HepG2 (cell line): ENCODE results near the gene ANKRD6. TPM values are rescaled to one million over a fixed set of nuclear protein-coding genes. Genes with fewer than 3 reads are reported as not detected.

Source experiments
- ATAC-seq: fragments of 200-7000 bp; cut with Tn5 transposase; 3 replicates; pipeline ENCODE4 v1.9.1; 2020; ENCODE audit warnings: mild to moderate bottlenecking, moderate library complexity
- BruUV-seq: library from RNA; stranded (reverse); fragments of 400-500 nt; replicated peaks from 2 replicates; lab custom pipeline; 2021; lab: Mats Ljungman, UMichigan
- CTCF ChIA-PET: fragments of 300-600 bp; formaldehyde crosslinking; extraction: SDS; loops from one replicate; lab custom pipeline; 2021; ENCODE audit warnings: low total read pairs, inconsistent platforms, low intra/inter-chr PET ratio; lab: Yijun Ruan, JAX
- POLR2A ChIA-PET: fragments of 350-600 bp; sonication (Branson Sonifier 250); formaldehyde crosslinking; loops from one replicate; lab custom pipeline; 2020; ENCODE audit warnings: antibody characterized with exemption, inconsistent platforms; lab: Yijun Ruan, JAX
- DNase-seq: peaks from one replicate; pipeline ENCODE4 v3.0.0-alpha.2; 2015; ENCODE audit warnings: low spot score
- FAIRE-seq: peaks from 3 replicates; lab custom pipeline; 2011; peaks lifted over from hg19 to GRCh38; lab: Jason Lieb, UNC
- H2AFZ ChIP-seq: one replicate; pipeline ENCODE4 v1.6.1; 2011; ENCODE audit warnings: low read length, inconsistent platforms
- H3K27ac ChIP-seq: fragments of 300-600 bp; 3 replicates; pipeline ENCODE4 v1.8.0; 2011; ENCODE audit warnings: mixed run types, mild to moderate bottlenecking, mixed read lengths, low read length, inconsistent platforms; ENCODE audit not compliant: insufficient read depth; ENCODE audit errors: extremely low read length
- H3K27me3 ChIP-seq, 2 experiments: fragments of 200-600 bp in 1 of 2; 2 replicates in 1 of 2; 3 replicates in 1 of 2; pipeline versions ENCODE4 v1.6.0 to v1.8.0; 2011; ENCODE audit warnings: low read length in 2 of 2, mild to moderate bottlenecking in 2 of 2, moderate library complexity in 2 of 2, inconsistent platforms in 1 of 2; ENCODE audit not compliant: insufficient read depth in 2 of 2, control insufficient read depth in 1 of 2
- H3K36me3 ChIP-seq, 2 experiments: fragments of 200-600 bp in 1 of 2; replicated peaks in 1 of 2; 2 replicates in 1 of 2; 3 replicates in 1 of 2; pipeline versions ENCODE4 v1.5.1 to v1.8.0; 2011; ENCODE audit warnings: low read length in 2 of 2, inconsistent platforms in 1 of 2; ENCODE audit not compliant: insufficient read depth in 2 of 2, control insufficient read depth in 1 of 2
- H3K4me1 ChIP-seq: 2 replicates; pipeline ENCODE4 v1.5.1; 2012; ENCODE audit warnings: low read length, inconsistent platforms; ENCODE audit not compliant: insufficient read depth
- H3K4me2 ChIP-seq: 2 replicates; pipeline ENCODE4 v1.6.0; 2011; ENCODE audit warnings: low read depth, low read length, inconsistent platforms
- H3K4me3 ChIP-seq, 3 experiments: fragments of 200-600 bp in 1 of 3; sonication (generic), shearing (Covaris generic) in 1 of 3; replicated peaks in 1 of 3; 2 replicates each; pipeline ENCODE4 v1.5.1; 2011 to 2016; ENCODE audit warnings: low read length in 3 of 3, inconsistent platforms in 2 of 3, low read depth in 2 of 3, mild to moderate bottlenecking in 2 of 3, control low read depth in 1 of 3, mixed read lengths in 1 of 3; ENCODE audit not compliant: insufficient read depth in 1 of 3
- H3K79me2 ChIP-seq: one replicate; pipeline ENCODE4 v1.6.1; 2011; ENCODE audit warnings: low read length, inconsistent platforms; ENCODE audit not compliant: insufficient read depth
- H3K9ac ChIP-seq: 2 replicates; pipeline ENCODE4 v1.6.0; 2011; ENCODE audit warnings: mild to moderate bottlenecking, low read depth, low read length, inconsistent platforms; ENCODE audit not compliant: insufficient read depth
- H3K9me3 ChIP-seq: 2 replicates; pipeline ENCODE4 v1.5.1; 2012; ENCODE audit warnings: mild to moderate bottlenecking, low read length
- H4K20me1 ChIP-seq: 2 replicates; pipeline ENCODE4 v1.6.0; 2011; ENCODE audit warnings: inconsistent platforms, mild to moderate bottlenecking, low read length, moderate library complexity; ENCODE audit not compliant: insufficient read depth
- BCL6 ChIP-seq: IDR thresholded peaks from 2 replicates; pipeline ENCODE4 v1.6.1; 2016; ENCODE audit warnings: missing genetic modification reagents, missing compliant biosample characterization
- CEBPB ChIP-seq: IDR thresholded peaks from 2 replicates; pipeline ENCODE4 v1.6.1; 2011; ENCODE audit warnings: low read depth, low read length, improper control_type of control experiment, borderline replicate concordance
- FOXP1 ChIP-seq, 2 experiments: fragments of 450-650 bp in 1 of 2; IDR thresholded peaks; 2 replicates each; pipeline ENCODE4 v1.6.1; 2017 to 2018; ENCODE audit warnings: antibody characterized with exemption in 1 of 2
- KDM3A ChIP-seq: IDR thresholded peaks from 2 replicates; pipeline ENCODE4 v1.6.1; 2018; ENCODE audit warnings: low read depth, missing compliant biosample characterization
- KLF13 ChIP-seq: sonication (generic); formaldehyde crosslinking; IDR thresholded peaks from 2 replicates; pipeline ENCODE4 v1.4.0; 2020; ENCODE audit warnings: mild to moderate bottlenecking, missing genetic modification reagents
- KMT2A ChIP-seq: sonication (generic); formaldehyde crosslinking; IDR thresholded peaks from 2 replicates; pipeline ENCODE4 v1.4.0; 2020; ENCODE audit warnings: missing genetic modification reagents
- MIXL1 ChIP-seq: IDR thresholded peaks from 2 replicates; pipeline ENCODE4 v1.6.1; 2016
- POLR2A ChIP-seq, 2 experiments: IDR thresholded peaks; 2 replicates each; pipeline ENCODE4 v1.6.1; 2011; ENCODE audit warnings: low read depth in 2 of 2, low read length in 2 of 2, mild to moderate bottlenecking in 1 of 2, moderate library complexity in 1 of 2; ENCODE audit not compliant: insufficient read depth in 1 of 2
- SOX13 ChIP-seq, 3 experiments: fragments of 450-650 bp in 1 of 3; sonication (generic) in 1 of 3; formaldehyde crosslinking in 1 of 3; IDR thresholded peaks in 2 of 3; conservative IDR thresholded peaks in 1 of 3; 2 replicates each; pipeline versions ENCODE4 v1.5.0 to v1.6.1; 2016 to 2020; ENCODE audit warnings: antibody characterized with exemption in 1 of 3, mild to moderate bottlenecking in 1 of 3, missing compliant biosample characterization in 1 of 3, missing genetic modification reagents in 1 of 3, moderate library complexity in 1 of 3
- SP140L ChIP-seq: sonication (generic); formaldehyde crosslinking; IDR thresholded peaks from 2 replicates; pipeline ENCODE4 v1.4.0; 2020; ENCODE audit warnings: missing genetic modification reagents, borderline replicate concordance
- SP2 ChIP-seq: sonication (generic); formaldehyde crosslinking; IDR thresholded peaks from 2 replicates; pipeline ENCODE4 v1.5.1; 2020; ENCODE audit warnings: mild to moderate bottlenecking, missing genetic modification reagents
- SP4 ChIP-seq: sonication (generic); formaldehyde crosslinking; IDR thresholded peaks from 2 replicates; pipeline ENCODE4 v1.8.1; 2023; ENCODE audit warnings: mild to moderate bottlenecking, missing genetic modification reagents
- ZC3H4 ChIP-seq: sonication (generic); formaldehyde crosslinking; IDR thresholded peaks from 2 replicates; pipeline ENCODE4 v1.4.0; 2020; ENCODE audit warnings: missing genetic modification reagents, borderline replicate concordance
- ZNF333 ChIP-seq: sonication (generic); formaldehyde crosslinking; IDR thresholded peaks from 2 replicates; pipeline ENCODE4 v1.4.0; 2020; ENCODE audit warnings: mild to moderate bottlenecking, missing genetic modification reagents, borderline replicate concordance
- ZNF337 ChIP-seq: sonication (generic); formaldehyde crosslinking; IDR thresholded peaks from 2 replicates; pipeline ENCODE4 v1.5.1; 2020; ENCODE audit warnings: missing genetic modification reagents, low read depth, mild to moderate bottlenecking, borderline replicate concordance
- ZNF713 ChIP-seq: sonication (generic); formaldehyde crosslinking; IDR thresholded peaks from 2 replicates; pipeline ENCODE4 v1.4.0; 2020; ENCODE audit warnings: mild to moderate bottlenecking, missing genetic modification reagents
- ZNF839 ChIP-seq: sonication (generic); formaldehyde crosslinking; IDR thresholded peaks from 2 replicates; pipeline ENCODE4 v1.4.0; 2020; ENCODE audit warnings: missing genetic modification reagents, mild to moderate bottlenecking, borderline replicate concordance
- WGBS: methylation state at CpG from one replicate; pipeline ENCODE4 v1.1.6; 2017; ENCODE audit warnings: low lambda C conversion rate; 5-methylcytosine and 5-hydroxymethylcytosine counted together
- in situ Hi-C: cut with HindIII; loops from 2 replicates; pipeline ENCODE4 v1.10.0; 2017; ENCODE audit warnings: low pct_unique_long_range_greater_than_20kb; ENCODE audit not compliant: extremely low pct_ligation_motif_present
- intact Hi-C: fragments of 100-400 bp; cut with micrococcal nuclease; formaldehyde crosslinking; loops from one replicate; pipeline ENCODE4 v1.10.0; 2022; ENCODE audit not compliant: unreplicated experiment
- polyA plus RNA-seq, 8 experiments: library from polyadenylated mRNA; depleted of rRNA in 3 of 8; stranded (reverse) in 7 of 8; unstranded in 1 of 8; fragments of >200 nt; fragmentation: Illumina TruSeq in 4 of 8; extraction: Trizol in 4 of 8; gene quantifications; 2 replicates each; pipeline versions ENCODE4 v1.2.1 to v1.2.3, GENCODE V29; 2011 to 2016; ENCODE audit warnings: low read depth in 4 of 8, missing spikeins in 1 of 8, mixed read lengths in 1 of 8; ENCODE audit not compliant: insufficient read depth in 1 of 8
- total RNA-seq, 5 experiments: library from RNA; depleted of rRNA; stranded (reverse); fragments of >200 nt; fragmentation: Illumina TruSeq; extraction: Trizol; gene quantifications; 2 replicates each; pipeline ENCODE4 v1.2.3, GENCODE V29; 2016; ENCODE audit warnings: low read depth in 1 of 5
- TF ChIP-seq, protein P1 (sequence below): sonication (generic); formaldehyde crosslinking; IDR thresholded peaks from 2 replicates; pipeline ENCODE4 v1.4.0; 2020; ENCODE audit warnings: mild to moderate bottlenecking, missing genetic modification reagents
- TF ChIP-seq, protein P2 (sequence below): IDR thresholded peaks from 2 replicates; pipeline ENCODE4 v1.6.1; 2016
- TF ChIP-seq, protein P3 (sequence below): sonication (generic); formaldehyde crosslinking; conservative IDR thresholded peaks from 2 replicates; pipeline ENCODE4 v1.4.0; 2020; ENCODE audit warnings: missing genetic modification reagents
- TF ChIP-seq, protein P4 (sequence below): sonication (generic); formaldehyde crosslinking; conservative IDR thresholded peaks from 2 replicates; pipeline ENCODE4 v1.4.0; 2020; ENCODE audit warnings: missing genetic modification reagents

The ANKRD6 gene
- total and polyA plus RNA-seq, 2 of the 13 experiments (the other 11 are each of a cell fraction or from before 2014, with no cell fraction given) = 0.18 to 0.36 TPM

DNA sequence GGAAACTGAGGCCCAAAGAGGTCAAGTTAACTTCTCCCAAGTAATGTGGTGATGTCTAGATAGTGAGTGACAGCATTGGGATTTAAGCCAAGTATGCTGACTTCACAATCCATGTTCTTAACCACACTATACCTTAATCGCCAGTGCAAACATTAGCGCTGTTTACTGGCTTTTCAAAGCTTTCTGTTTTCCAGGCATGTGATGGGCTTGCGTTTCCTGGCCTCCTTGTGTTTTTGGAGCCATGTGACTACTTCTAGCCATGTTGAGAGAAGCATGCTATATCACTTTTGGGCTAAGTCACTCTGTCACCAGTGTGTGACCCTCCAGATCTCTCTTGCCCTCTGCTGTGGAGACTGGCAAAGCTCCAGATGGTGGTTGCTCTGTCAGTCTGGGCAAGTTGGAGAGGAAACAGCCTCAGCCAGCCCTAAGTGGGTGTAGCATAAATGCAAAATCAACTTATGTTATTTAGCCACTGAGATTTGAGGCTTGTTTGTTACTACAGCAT lies 76.9 kb downstream of the ANKRD6 start:
- DNase-seq = peak; percentile 68
- WGBS = 2% methylated on average over 3 of the region's 3 CpGs
- no TSS peak for BruUV-seq
- Histone ChIP-seq H3K36me3 (no peaks in the 10 kb centered on the region), H3K4me3 (no peak overlapping the region), H3K4me1 (peaks cover 16% of the 10 kb centered on the region), H3K4me2 (0 out of 2 replicates have a peak overlapping the region, but pooled peaks have one; percentile 1), H2AFZ (no peak overlapping the region), H3K9ac (no peak overlapping the region), H3K27me3 (no peaks in the 10 kb centered on the region; a peak in 1 of 5 replicates), H4K20me1 (no peaks in the 10 kb centered on the region), H3K9me3 (no peaks in the 10 kb centered on the region), H3K79me2 (no peaks in the 10 kb centered on the region), H3K27ac (no peak overlapping the region)
- peak; percentile 67 for ATAC-seq
- FAIRE-seq = peak; percentile 4
- in situ Hi-C loops = no loop called here
- ChIA-PET CTCF (no interaction called here), POLR2A (no interaction called here)
- intact Hi-C loops = no loop called here
- TF ChIP-seq MIXL1 (CRISPR knock-in tag) (no peak), FOXP1 (IDR thresholded peaks at IDR 0.05) (no peak), FOXP1 (CRISPR knock-in tag; IDR thresholded peaks at IDR 0.05) (0 out of 2 replicates have a peak, but pooled peaks have one; percentile 30), POLR2A (IDR thresholded peaks at IDR 0.05; ENCODE audit: insufficient read depth in 1 of 2, low read depth in 2 of 2, low read length in 2 of 2) (no peak), KMT2A (CRISPR knock-in tag) (no peak), SP2 (CRISPR knock-in tag) (no peak), SP4 (CRISPR knock-in tag) (no peak), SOX13 (IDR thresholded peaks at IDR 0.05) (no peak), SOX13 (CRISPR knock-in tag; conservative IDR thresholded peaks at IDR 0.05 in 1 of 2, IDR thresholded peaks at IDR 0.05 in 1 of 2) (peak in 1 of 2 experiments; percentile 18; a peak in 1 of 4 replicates), ZNF333 (no peak), SP140L (CRISPR knock-in tag) (no peak), ZNF713 (no peak), ZC3H4 (CRISPR knock-in tag) (no peak), CEBPB (no peak), ZNF337 (no peak), ZNF839 (CRISPR knock-in tag) (no peak), BCL6 (CRISPR knock-in tag) (no peak), KLF13 (no peak), KDM3A (CRISPR knock-in tag) (no peak)
- TF ChIP-seq, protein P1, sequence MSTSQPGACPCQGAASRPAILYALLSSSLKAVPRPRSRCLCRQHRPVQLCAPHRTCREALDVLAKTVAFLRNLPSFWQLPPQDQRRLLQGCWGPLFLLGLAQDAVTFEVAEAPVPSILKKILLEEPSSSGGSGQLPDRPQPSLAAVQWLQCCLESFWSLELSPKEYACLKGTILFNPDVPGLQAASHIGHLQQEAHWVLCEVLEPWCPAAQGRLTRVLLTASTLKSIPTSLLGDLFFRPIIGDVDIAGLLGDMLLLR (CRISPR knock-in tag) = no peak
- TF ChIP-seq, protein P2, sequence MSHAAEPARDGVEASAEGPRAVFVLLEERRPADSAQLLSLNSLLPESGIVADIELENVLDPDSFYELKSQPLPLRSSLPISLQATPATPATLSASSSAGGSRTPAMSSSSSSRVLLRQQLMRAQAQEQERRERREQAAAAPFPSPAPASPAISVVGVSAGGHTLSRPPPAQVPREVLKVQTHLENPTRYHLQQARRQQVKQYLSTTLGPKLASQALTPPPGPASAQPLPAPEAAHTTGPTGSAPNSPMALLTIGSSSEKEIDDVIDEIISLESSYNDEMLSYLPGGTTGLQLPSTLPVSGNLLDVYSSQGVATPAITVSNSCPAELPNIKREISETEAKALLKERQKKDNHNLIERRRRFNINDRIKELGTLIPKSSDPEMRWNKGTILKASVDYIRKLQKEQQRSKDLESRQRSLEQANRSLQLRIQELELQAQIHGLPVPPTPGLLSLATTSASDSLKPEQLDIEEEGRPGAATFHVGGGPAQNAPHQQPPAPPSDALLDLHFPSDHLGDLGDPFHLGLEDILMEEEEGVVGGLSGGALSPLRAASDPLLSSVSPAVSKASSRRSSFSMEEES = 0 out of 2 replicates have a peak, but pooled peaks have one; percentile 23
- TF ChIP-seq, protein P3, sequence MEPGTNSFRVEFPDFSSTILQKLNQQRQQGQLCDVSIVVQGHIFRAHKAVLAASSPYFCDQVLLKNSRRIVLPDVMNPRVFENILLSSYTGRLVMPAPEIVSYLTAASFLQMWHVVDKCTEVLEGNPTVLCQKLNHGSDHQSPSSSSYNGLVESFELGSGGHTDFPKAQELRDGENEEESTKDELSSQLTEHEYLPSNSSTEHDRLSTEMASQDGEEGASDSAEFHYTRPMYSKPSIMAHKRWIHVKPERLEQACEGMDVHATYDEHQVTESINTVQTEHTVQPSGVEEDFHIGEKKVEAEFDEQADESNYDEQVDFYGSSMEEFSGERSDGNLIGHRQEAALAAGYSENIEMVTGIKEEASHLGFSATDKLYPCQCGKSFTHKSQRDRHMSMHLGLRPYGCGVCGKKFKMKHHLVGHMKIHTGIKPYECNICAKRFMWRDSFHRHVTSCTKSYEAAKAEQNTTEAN = no peak
- TF ChIP-seq, protein P4, sequence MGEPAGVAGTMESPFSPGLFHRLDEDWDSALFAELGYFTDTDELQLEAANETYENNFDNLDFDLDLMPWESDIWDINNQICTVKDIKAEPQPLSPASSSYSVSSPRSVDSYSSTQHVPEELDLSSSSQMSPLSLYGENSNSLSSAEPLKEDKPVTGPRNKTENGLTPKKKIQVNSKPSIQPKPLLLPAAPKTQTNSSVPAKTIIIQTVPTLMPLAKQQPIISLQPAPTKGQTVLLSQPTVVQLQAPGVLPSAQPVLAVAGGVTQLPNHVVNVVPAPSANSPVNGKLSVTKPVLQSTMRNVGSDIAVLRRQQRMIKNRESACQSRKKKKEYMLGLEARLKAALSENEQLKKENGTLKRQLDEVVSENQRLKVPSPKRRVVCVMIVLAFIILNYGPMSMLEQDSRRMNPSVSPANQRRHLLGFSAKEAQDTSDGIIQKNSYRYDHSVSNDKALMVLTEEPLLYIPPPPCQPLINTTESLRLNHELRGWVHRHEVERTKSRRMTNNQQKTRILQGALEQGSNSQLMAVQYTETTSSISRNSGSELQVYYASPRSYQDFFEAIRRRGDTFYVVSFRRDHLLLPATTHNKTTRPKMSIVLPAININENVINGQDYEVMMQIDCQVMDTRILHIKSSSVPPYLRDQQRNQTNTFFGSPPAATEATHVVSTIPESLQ (CRISPR knock-in tag) = no peak
